ENCODE measurements around the gene COMMD2.

DNA sequence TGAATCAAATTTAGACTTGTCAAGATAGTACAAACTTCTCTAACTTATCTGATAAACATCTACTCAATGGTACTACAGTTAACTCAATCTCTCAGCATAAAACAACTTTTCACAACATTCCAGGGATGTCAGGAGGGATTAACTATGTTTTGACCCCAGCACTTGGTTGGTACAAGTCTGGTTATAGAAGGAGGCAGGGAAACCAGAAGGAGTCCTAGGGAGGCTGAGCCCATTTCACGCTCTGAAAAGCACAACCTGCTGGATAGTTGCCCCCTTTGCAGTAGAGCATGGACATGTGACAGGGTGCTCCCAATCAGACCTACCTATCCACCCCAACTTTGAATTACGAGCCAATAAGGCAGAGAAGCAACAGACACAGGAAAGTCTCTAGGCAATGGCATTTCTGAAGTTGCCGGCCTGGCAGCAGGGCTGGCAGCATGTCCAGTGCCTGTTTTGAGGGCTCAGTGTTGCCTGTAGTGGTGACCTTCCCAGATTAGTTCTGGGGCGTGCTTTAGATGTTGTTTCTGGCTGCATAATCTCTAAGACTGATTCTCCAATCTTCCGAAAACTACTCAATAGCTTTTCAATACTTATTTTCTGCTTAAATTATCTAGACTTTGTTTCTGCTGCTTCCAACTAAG is 31.9 kb upstream of the COMMD2 start:
- TF ChIP-seq CTCF (IDR thresholded peaks at IDR 0.05) (no peak), POLR2A (IDR thresholded peaks at IDR 0.05) (no peak)
